Testis (tissue), 2 donors: ENCODE data around the gene OR4N5.

Source experiments
- POLR2A ChIP-seq: fragments of 450-650 bp; IDR thresholded peaks from one replicate; pipeline ENCODE4 v1.6.1; 2017; ENCODE audit warnings: antibody characterized with exemption, mild to moderate bottlenecking, moderate library complexity
- TF ChIP-seq, protein P1 (sequence below), 3 experiments: fragments of 450-650 bp in 2 of 3; fragments of 200-600 bp in 1 of 3; sonication (generic) in 1 of 3; IDR thresholded peaks; one replicate each; pipeline ENCODE4 v1.5.1; 2016 to 2019; ENCODE audit warnings: antibody characterized with exemption in 3 of 3, mild to moderate bottlenecking in 2 of 3, moderate library complexity in 1 of 3

DNA sequence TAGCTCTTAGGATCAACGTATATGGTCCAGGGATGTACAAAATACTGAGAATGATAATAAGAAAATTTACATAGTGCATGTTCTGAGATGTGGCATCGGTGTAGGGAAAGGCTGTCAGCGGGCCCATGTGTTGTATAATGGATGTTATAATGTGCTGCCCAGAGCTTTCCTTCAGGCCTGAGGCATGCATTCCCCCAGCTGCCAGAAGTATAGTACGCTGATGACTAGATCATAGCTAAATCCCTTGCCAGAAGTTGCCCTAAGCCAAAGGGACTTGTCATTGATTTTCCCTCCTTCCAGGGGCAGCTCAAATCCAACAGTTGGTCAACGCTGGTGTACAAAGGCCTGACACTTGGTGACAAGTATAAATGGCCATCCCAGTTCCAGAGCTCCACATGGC is 45.6 kb downstream of the OR4N5 start:
- TF ChIP-seq, protein P1, sequence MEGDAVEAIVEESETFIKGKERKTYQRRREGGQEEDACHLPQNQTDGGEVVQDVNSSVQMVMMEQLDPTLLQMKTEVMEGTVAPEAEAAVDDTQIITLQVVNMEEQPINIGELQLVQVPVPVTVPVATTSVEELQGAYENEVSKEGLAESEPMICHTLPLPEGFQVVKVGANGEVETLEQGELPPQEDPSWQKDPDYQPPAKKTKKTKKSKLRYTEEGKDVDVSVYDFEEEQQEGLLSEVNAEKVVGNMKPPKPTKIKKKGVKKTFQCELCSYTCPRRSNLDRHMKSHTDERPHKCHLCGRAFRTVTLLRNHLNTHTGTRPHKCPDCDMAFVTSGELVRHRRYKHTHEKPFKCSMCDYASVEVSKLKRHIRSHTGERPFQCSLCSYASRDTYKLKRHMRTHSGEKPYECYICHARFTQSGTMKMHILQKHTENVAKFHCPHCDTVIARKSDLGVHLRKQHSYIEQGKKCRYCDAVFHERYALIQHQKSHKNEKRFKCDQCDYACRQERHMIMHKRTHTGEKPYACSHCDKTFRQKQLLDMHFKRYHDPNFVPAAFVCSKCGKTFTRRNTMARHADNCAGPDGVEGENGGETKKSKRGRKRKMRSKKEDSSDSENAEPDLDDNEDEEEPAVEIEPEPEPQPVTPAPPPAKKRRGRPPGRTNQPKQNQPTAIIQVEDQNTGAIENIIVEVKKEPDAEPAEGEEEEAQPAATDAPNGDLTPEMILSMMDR (IDR thresholded peaks at IDR 0.05) = no peak
- TF ChIP-seq POLR2A = no peak
